Measurements from ENCODE around the gene ADD3.

GRCh38 chr10:109974504-109975191 lies 33.1 kb upstream of the ADD3 start:
- no peak for TF ChIP-seq POLR2A (IDR thresholded peaks at IDR 0.05)
- TF ChIP-seq EP300 (IDR thresholded peaks at IDR 0.05), result no peak

Data from ovary (tissue), 1 donor.